ENCODE data around the gene PHACTR3.

- no peak for TF ChIP-seq CTCF (IDR thresholded peaks at IDR 0.05 in 8 of 11, conservative IDR thresholded peaks at IDR 0.05 in 3 of 11)
- TF ChIP-seq POLR2A (IDR thresholded peaks at IDR 0.05), result no peak
- no peak for TF ChIP-seq POLR2AphosphoS5 (IDR thresholded peaks at IDR 0.05)
Measured at GRCh38 chr20:59781226-59781625, 176.9 kb downstream of the PHACTR3 start.

Measured in spleen (tissue), 7 donors.